Measurements from ENCODE around the gene TMEM59L. TPM values are rescaled to one million over a fixed set of nuclear protein-coding genes. Genes with fewer than 3 reads are reported as not detected.

TMEM59L gene
- total and polyA plus RNA-seq, 4 donors: 0.08 to 0.15 (median 0.08) TPM; not detected in 1

DNA sequence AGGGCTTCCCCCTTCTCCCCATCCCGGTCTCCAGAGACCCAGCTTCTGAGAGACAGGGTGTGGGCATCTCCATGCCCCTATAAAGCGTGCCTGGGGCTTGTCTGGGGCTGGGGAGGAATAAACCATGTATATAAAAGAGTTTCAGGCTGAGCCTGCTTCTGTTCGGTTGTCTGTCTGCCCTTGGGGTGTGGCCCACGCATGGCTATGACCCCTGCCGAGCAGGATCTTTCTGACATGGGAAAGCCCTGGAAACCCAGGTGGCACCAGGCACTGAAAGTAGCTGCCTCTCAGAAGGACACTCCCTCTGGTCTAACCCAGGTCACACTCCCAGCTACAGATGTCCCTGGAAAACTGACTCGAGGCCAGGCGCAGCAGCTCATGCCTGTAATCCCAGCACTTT is 8.2 kb downstream of the TMEM59L start:
- TF ChIP-seq JUND (IDR thresholded peaks at IDR 0.05) (no peak), HNF4A (conservative IDR thresholded peaks at IDR 0.05) (no peak), MAX (IDR thresholded peaks at IDR 0.05) (no peak)
- TF ChIP-seq, protein P1, sequence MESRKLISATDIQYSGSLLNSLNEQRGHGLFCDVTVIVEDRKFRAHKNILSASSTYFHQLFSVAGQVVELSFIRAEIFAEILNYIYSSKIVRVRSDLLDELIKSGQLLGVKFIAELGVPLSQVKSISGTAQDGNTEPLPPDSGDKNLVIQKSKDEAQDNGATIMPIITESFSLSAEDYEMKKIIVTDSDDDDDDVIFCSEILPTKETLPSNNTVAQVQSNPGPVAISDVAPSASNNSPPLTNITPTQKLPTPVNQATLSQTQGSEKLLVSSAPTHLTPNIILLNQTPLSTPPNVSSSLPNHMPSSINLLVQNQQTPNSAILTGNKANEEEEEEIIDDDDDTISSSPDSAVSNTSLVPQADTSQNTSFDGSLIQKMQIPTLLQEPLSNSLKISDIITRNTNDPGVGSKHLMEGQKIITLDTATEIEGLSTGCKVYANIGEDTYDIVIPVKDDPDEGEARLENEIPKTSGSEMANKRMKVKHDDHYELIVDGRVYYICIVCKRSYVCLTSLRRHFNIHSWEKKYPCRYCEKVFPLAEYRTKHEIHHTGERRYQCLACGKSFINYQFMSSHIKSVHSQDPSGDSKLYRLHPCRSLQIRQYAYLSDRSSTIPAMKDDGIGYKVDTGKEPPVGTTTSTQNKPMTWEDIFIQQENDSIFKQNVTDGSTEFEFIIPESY (IDR thresholded peaks at IDR 0.05): no peak
- H3K36me3 ChIP-seq (ENCODE audit: control insufficient read depth in 4 of 4, insufficient read depth in 3 of 4, low read depth in 1 of 4, low read length in 3 of 4): no peaks in the 10 kb centered on the region
- no peak overlapping the region for H3K4me3 ChIP-seq (ENCODE audit: low read depth in 1 of 3, low read length in 3 of 3)
- no peak overlapping the region for H3K9ac ChIP-seq (ENCODE audit: low read depth in 1 of 2, low read length in 2 of 2)
- DNase-seq (ENCODE audit: low spot score): no peak
- no peak overlapping the region for H3K27ac ChIP-seq (ENCODE audit: low read depth in 1 of 2, low read length in 2 of 2)
- WGBS: 83% methylated on average over 7 of the region's 7 CpGs
- H3K4me1 ChIP-seq (ENCODE audit: control insufficient read depth in 4 of 4, insufficient read depth in 4 of 4, low read length in 3 of 4): no peaks in the 10 kb centered on the region
- H3K27me3 ChIP-seq (ENCODE audit: control insufficient read depth in 4 of 4, insufficient read depth in 4 of 4, low read length in 3 of 4): peaks cover 0 to 7% (median 0%) of the 10 kb centered on the region in 4 donors
- H3K9me3 ChIP-seq (ENCODE audit: control insufficient read depth in 4 of 4, low read length in 3 of 4): no peaks in the 10 kb centered on the region

- no peak for DNase-seq (ENCODE audit: low spot score)
- H3K4me1 ChIP-seq (ENCODE audit: control insufficient read depth in 4 of 4, insufficient read depth in 4 of 4, low read length in 3 of 4): no peaks in the 10 kb centered on the region
- H3K27ac ChIP-seq (ENCODE audit: low read depth in 1 of 2, low read length in 2 of 2): no peak overlapping the region
- no peak overlapping the region for H3K9ac ChIP-seq (ENCODE audit: low read depth in 1 of 2, low read length in 2 of 2)
- H3K9me3 ChIP-seq (ENCODE audit: control insufficient read depth in 4 of 4, low read length in 3 of 4): no peaks in the 10 kb centered on the region
- no peaks in the 10 kb centered on the region for H3K36me3 ChIP-seq (ENCODE audit: control insufficient read depth in 4 of 4, insufficient read depth in 3 of 4, low read depth in 1 of 4, low read length in 3 of 4)
- 82% methylated on average over 2 of the region's 2 CpGs for WGBS
- H3K4me3 ChIP-seq (ENCODE audit: low read depth in 1 of 3, low read length in 3 of 3): no peak overlapping the region
- no peaks in the 10 kb centered on the region for H3K27me3 ChIP-seq (ENCODE audit: control insufficient read depth in 4 of 4, insufficient read depth in 4 of 4, low read length in 3 of 4)
- TF ChIP-seq HNF4A (conservative IDR thresholded peaks at IDR 0.05) (no peak), JUND (IDR thresholded peaks at IDR 0.05) (no peak), FOXA2 (IDR thresholded peaks at IDR 0.05) (no peak), NR2F2 (IDR thresholded peaks at IDR 0.05) (no peak), SP1 (IDR thresholded peaks at IDR 0.05) (no peak), HNF4G (IDR thresholded peaks at IDR 0.05) (no peak), RXRA (IDR thresholded peaks at IDR 0.05) (no peak), MAX (IDR thresholded peaks at IDR 0.05) (no peak), REST (IDR thresholded peaks at IDR 0.05) (no peak), RAD21 (IDR thresholded peaks at IDR 0.05) (no peak), YY1 (IDR thresholded peaks at IDR 0.05) (no peak), CTCF (IDR thresholded peaks at IDR 0.05; ENCODE audit: low read depth, low read length, missing input control) (no peak), FOXA1 (IDR thresholded peaks at IDR 0.05) (no peak), ATF3 (IDR thresholded peaks at IDR 0.05) (no peak), TAF1 (conservative IDR thresholded peaks at IDR 0.05) (no peak), EGR1 (IDR thresholded peaks at IDR 0.05; ENCODE audit: low read depth in 2 of 2) (no peak)
- TF ChIP-seq, protein P1 (IDR thresholded peaks at IDR 0.05): no peak
Observed at GRCh38 chr19:18626906-18627305, 14.2 kb downstream of the TMEM59L start.
